A673 (cell line): Measurements from ENCODE around the gene IL1RL1. TPM values are rescaled to one million over a fixed set of nuclear protein-coding genes. Genes with fewer than 3 reads are reported as not detected.

Source experiments
- BruUV-seq: library from RNA; stranded (reverse); fragments of 400-500 nt; replicated peaks from 2 replicates; lab custom pipeline; 2021; lab: Mats Ljungman, UMichigan
- CTCF ChIA-PET: fragments of 300-600 bp; sonication (Branson Sonifier 250); formaldehyde crosslinking; loops from one replicate; lab custom pipeline; 2022; ENCODE audit warnings: antibody characterized with exemption; lab: Charles Lee
- POLR2A ChIA-PET: fragments of 300-600 bp; sonication (Branson Sonifier 250); formaldehyde crosslinking; loops from one replicate; lab custom pipeline; 2022; ENCODE audit warnings: antibody characterized with exemption; ENCODE audit not compliant: low non-redundant PET; lab: Charles Lee
- DNase-seq: peaks from one replicate; pipeline ENCODE4 v3.0.0-alpha.2; 2015; ENCODE audit warnings: low spot score
- H3K27ac ChIP-seq: fragments of 200-600 bp; sonication (generic); 2 replicates; pipeline ENCODE4 v1.5.1; 2016; ENCODE audit warnings: mixed run types, low read depth, mild to moderate bottlenecking, mixed read lengths, antibody characterized with exemption, low read length; ENCODE audit not compliant: poor library complexity, severe bottlenecking
- H3K27me3 ChIP-seq: fragments of 200-600 bp; sonication (generic); replicated peaks from 2 replicates; pipeline ENCODE4 v1.6.1; 2017; ENCODE audit warnings: mixed run types, low read depth, mild to moderate bottlenecking, mixed read lengths, antibody characterized with exemption, low read length; ENCODE audit not compliant: insufficient read depth, poor library complexity
- H3K36me3 ChIP-seq: fragments of 200-600 bp; sonication (generic); 2 replicates; pipeline ENCODE4 v1.6.1; 2016; ENCODE audit warnings: mixed run types, mild to moderate bottlenecking, mixed read lengths, antibody characterized with exemption, low read length; ENCODE audit not compliant: insufficient read depth, poor library complexity, severe bottlenecking
- H3K4me1 ChIP-seq: fragments of 200-600 bp; sonication (generic); 2 replicates; pipeline ENCODE4 v1.6.1; 2017; ENCODE audit warnings: mixed run types, mild to moderate bottlenecking, mixed read lengths, antibody characterized with exemption, low read length; ENCODE audit not compliant: insufficient read depth, poor library complexity, severe bottlenecking
- H3K4me3 ChIP-seq: fragments of 200-600 bp; sonication (generic); 2 replicates; pipeline ENCODE4 v1.5.1; 2016; ENCODE audit warnings: low read depth, mixed run types, mild to moderate bottlenecking, mixed read lengths, low read length; ENCODE audit not compliant: poor library complexity, severe bottlenecking
- H3K9me3 ChIP-seq: fragments of 200-600 bp; sonication (generic); 2 replicates; pipeline ENCODE4 v1.6.1; 2016; ENCODE audit warnings: mixed run types, low read depth, mild to moderate bottlenecking, mixed read lengths, antibody characterized with exemption, low read length; ENCODE audit not compliant: poor library complexity, severe bottlenecking
- CTCF ChIP-seq: fragments of 300-800, 200-600 bp; sonication (generic); conservative IDR thresholded peaks from 2 replicates; pipeline ENCODE4 v1.5.1; 2017; ENCODE audit warnings: low read depth, mild to moderate bottlenecking, antibody characterized with exemption, low read length, moderate library complexity, mixed read lengths
- EZH2 ChIP-seq: fragments of 200-600 bp; sonication (generic); IDR thresholded peaks from 2 replicates; pipeline ENCODE4 v1.6.1; 2017; ENCODE audit warnings: borderline replicate concordance, low read depth, mild to moderate bottlenecking, mixed read lengths, antibody characterized with exemption, low read length; ENCODE audit not compliant: poor library complexity, severe bottlenecking
- intact Hi-C: fragments of 100-400 bp; cut with micrococcal nuclease; formaldehyde crosslinking; loops from one replicate; pipeline ENCODE4 v1.10.0; 2022; ENCODE audit not compliant: unreplicated experiment
- total RNA-seq: library from RNA; stranded (reverse); gene quantifications from 2 replicates; pipeline ENCODE4 v1.2.3, GENCODE V29; 2021

Gene IL1RL1
- total RNA-seq, 1 experiment from 2014 or later: not detected

DNA sequence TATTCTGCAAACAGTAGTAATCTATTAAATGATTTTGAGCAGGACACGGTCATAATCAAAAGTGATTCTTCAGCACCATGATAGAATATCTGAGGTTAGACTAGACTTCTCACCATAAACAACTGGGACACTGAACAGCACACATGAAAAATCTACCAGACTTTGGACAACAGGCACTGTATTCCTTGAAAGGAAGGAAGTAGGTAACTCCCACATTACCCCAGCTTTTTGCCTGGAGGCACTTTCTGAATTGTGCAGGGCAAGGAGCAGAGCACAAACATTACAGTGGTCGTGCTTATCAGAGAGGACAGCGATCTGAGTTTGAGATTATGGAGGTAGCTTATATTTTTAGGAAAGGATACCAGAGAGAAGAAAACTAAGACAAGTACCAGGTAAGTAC lies 25.3 kb upstream of the IL1RL1 start:
- POLR2A ChIA-PET: no interaction called here
- CTCF ChIA-PET: no interaction called here
- H3K27ac ChIP-seq: no peak overlapping the region

GRCh38 chr2:102289129-102289528 lies 22.2 kb upstream of the IL1RL1 start:
- no TSS peak for BruUV-seq
- Histone ChIP-seq H3K27me3 (peaks cover 19% of the 10 kb centered on the region), H3K4me3 (no peak overlapping the region), H3K9me3 (no peaks in the 10 kb centered on the region), H3K4me1 (no peaks in the 10 kb centered on the region), H3K27ac (no peak overlapping the region), H3K36me3 (no peaks in the 10 kb centered on the region)
- no peak for DNase-seq
- intact Hi-C loops: no loop called here
- TF ChIP-seq EZH2: no peak
- CTCF ChIA-PET: no interaction called here
- POLR2A ChIA-PET: no interaction called here

More for the DNA sequence above, 25.3 kb upstream of the IL1RL1 start:
- TF ChIP-seq CTCF: no peak
- TF ChIP-seq EZH2: no peak
- H3K4me1 ChIP-seq: no peaks in the 10 kb centered on the region
- H3K36me3 ChIP-seq: no peaks in the 10 kb centered on the region
- BruUV-seq: no TSS peak
- peaks cover 15% of the 10 kb centered on the region for H3K27me3 ChIP-seq
- no peak overlapping the region for H3K4me3 ChIP-seq
- intact Hi-C loops: no loop called here
- no peaks in the 10 kb centered on the region for H3K9me3 ChIP-seq
- no peak for DNase-seq

DNA sequence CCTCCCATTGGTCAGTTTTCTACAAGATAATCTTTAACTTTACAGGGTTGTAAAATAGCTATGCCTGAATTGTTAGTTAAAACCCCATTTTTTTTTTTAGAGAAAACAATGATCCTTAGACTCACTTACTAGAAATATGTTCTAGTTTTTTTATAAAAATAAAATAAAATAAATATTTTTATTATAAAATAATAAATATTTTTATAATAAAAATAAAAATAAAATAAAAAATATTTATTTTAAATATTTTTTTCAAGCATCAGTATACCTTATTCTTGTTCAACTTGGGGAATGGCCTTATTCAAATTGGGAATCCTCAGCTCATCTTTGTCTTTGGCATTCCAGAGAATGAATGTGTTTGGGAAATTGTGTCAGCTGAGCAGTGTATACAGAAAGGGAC lies 20.8 kb upstream of the IL1RL1 start:
- H3K4me3 ChIP-seq: no peak overlapping the region
- CTCF ChIA-PET: no interaction called here
- no peaks in the 10 kb centered on the region for H3K36me3 ChIP-seq
- TF ChIP-seq CTCF: no peak
- TF ChIP-seq EZH2: no peak
- POLR2A ChIA-PET: no interaction called here
- intact Hi-C loops: no loop called here
- BruUV-seq: no TSS peak
- no peak overlapping the region for H3K27ac ChIP-seq
- no peaks in the 10 kb centered on the region for H3K4me1 ChIP-seq
- H3K9me3 ChIP-seq: no peaks in the 10 kb centered on the region
- peaks cover 20% of the 10 kb centered on the region for H3K27me3 ChIP-seq
- no peak for DNase-seq

DNA sequence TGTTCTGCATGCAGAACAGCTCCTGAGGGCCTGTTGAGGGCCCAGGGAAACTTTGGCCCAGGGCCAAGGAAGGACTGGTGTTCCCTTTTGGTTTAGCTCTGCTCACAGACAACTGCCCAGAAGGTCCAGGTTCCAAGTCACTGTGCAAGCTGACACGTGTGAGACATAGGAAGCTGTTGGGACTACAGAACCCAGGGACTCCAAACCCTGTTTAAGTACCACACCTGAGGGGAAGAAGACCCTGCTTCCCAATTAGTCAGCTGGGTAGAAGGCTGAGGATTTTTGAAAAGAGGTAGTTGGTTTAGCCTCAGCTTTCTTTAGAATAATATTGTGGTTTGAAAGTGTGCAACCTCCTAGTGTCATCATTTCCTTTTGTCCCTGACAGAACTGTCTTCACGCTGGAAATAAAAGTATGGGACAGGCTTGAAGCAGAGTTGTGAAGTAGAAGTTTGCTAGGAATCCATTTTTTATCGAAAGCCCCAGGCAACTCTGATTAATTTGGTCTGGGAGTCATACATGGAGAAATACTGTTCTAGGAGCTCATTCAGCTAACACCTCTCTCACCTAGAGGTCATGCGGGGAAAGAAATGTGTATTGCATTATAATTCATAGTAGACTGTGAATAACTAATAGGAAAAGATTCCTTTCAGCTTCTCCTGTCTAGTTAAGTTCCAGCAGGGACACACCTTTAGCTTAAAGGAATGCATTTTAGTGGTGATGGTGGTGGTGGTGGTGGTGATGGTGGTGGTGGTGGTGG lies 19.9 kb upstream of the IL1RL1 start:
- Histone ChIP-seq H3K27me3 (peaks cover 19% of the 10 kb centered on the region), H3K27ac (no peak overlapping the region), H3K4me1 (no peaks in the 10 kb centered on the region), H3K4me3 (no peak overlapping the region), H3K36me3 (no peaks in the 10 kb centered on the region), H3K9me3 (no peaks in the 10 kb centered on the region)
- intact Hi-C loops: no loop called here
- ChIA-PET POLR2A (no interaction called here), CTCF (no interaction called here)
- DNase-seq: no peak
- no TSS peak for BruUV-seq
- no peak for TF ChIP-seq CTCF
- TF ChIP-seq EZH2: no peak
